GM19467 (cell line): ENCODE results near the gene MED29.
"Not testable (repeated sequence)": the region's sequence is repeated elsewhere in the genome, so short reads cannot be mapped to it uniquely, and the experiment has no call there.

Experiments used
- ATAC-seq: cut with Tn5 transposase; IDR thresholded peaks from one replicate; pipeline ENCODE4 v1.9.1; 2021; ENCODE audit warnings: mild to moderate bottlenecking, moderate library complexity; ENCODE audit not compliant: unreplicated experiment

Gene MED29

DNA sequence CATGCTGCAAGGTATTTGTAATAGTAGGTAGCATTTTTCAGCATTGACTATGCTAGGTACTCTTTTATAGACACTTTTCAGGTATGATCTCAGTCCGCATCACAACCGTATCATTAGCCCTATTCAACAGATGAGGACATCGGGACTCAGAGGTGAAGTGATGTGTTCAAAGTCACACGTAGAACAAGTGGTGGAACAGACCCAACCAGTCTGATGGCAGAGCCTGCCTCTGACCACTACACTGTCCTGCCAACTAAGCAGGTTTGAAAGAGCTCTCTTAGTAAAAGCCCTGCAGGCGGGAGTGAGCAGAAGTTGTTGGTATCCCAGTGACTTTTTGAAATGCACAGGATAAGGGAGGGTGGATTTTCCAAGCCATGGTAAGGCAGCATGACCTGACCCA is 20.4 kb upstream of the MED29 start:
- no peak for ATAC-seq

GRCh38 chr19:39372047-39372802 is 19.0 kb upstream of the MED29 start:
- ATAC-seq: no peak

DNA sequence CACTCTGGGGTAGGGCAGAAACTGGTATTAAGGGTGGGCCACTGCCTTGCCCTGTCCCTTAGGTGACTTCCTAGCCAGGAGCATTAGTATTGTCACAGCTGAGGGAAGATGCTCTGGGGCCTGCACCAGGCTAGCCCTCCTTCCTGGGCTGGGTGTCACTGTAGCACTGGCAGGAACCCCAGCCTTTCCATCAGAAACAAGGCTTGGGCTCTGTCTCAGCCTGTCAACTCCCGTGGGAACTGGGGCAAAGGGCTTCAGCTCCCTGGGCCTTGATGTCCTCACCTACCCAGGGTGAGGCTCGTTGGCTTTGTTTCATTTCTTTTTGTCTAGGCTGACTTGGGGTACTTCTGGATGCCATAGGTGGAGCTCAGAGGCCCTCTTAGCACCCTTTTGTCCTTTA is 18.2 kb upstream of the MED29 start:
- ATAC-seq: no peak

DNA sequence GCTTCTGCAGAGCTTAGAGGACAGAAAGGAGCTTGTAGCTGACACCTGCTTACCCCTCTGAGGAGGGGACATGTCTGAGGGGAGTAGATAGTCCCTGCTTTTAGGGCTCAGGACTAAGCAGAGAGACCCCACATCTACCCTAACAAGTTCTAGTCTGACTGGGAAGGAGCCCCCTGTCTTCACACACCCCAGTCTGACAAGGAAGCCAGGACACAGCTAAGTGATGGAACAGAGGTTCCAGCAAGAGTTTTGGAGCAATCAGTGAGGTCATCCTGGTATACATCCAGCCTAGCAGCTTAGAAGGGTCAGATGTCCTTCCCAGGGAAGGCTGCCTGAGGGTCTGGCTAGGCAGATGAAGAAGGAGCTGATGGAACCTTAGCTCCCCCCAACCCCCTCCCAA is 15.2 kb upstream of the MED29 start:
- no peak for ATAC-seq

GRCh38 chr19:39377373-39378362 is 13.5 kb upstream of the MED29 start:
- no peak for ATAC-seq

- ATAC-seq: not testable (repeated sequence)
These were observed 11.8 kb upstream of the MED29 start for GRCh38 chr19:39379366-39379765.

DNA sequence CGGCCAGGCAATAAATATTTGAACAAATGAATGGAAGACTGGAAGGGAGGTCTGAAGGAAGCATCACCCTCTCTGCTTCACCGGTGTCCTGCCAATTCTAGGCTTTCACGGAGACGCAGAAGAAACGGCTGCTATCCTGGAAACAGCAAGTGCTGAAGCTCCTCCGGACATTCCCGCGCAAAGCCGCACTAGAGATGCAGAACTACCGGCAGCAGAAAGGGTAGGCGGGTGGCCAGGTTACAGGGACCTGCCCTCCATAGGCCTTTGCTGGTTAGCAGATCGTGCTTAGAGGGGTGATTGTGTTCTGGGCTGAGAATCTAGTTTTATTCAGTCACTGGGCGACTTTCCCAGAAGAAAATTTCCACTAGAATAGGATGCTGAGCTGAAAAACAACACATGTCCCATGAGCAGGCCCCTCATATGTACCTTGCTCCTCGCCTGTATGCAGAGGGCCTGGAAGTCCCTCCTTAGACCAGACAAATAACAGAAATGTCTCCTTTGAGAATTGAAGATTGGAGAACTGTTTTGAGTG is 11.2 kb upstream of the MED29 start:
- ATAC-seq: no peak

DNA sequence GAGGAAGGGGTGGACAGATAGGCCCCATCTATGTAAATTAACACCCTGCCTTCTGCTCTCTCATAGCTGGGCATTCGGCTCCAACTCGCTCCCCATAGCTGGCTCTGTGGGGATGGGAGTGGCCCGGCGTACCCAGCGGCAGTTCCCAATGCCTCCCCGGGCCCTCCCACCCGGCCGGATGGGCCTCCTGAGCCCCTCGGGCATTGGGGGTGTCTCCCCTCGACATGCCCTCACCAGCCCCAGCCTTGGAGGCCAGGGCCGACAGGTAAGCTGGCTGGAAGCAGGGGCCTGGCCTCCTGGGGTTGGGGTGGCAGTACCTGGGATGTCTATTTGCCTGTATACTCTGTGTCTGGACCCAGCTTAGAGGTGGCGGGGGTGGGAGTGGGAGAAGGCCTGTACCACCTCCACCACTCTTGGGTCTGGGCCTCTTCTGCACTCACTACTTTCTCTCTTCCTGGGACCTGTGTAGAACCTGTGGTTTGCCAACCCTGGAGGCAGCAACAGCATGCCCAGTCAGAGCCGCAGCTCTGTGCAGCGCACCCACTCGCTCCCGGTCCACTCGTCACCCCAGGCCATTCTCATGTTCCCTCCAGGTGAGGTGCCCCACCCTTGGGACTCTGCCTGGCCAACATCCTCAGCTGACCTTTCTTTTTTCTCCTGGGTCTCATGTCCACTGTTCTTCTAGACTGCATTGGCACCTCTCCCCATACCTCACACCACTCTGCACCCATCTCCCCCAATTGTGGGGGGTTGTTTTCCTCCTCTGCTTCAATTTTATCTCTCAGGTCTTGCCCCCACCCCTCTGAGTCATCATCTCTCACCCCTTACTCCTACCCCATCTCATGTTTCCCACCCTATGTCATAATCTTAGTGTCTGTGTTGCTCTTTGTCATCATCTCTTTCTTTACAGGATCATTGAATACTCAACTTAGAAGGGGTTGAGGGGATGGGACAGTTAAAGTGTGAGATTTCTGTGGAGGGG is 10.4 kb upstream of the MED29 start:
- ATAC-seq: no peak

GRCh38 chr19:39381910-39382611 is 9.1 kb upstream of the MED29 start:
- ATAC-seq: no peak

GRCh38 chr19:39382991-39383828 is 8.0 kb upstream of the MED29 start:
- no peak for ATAC-seq

DNA sequence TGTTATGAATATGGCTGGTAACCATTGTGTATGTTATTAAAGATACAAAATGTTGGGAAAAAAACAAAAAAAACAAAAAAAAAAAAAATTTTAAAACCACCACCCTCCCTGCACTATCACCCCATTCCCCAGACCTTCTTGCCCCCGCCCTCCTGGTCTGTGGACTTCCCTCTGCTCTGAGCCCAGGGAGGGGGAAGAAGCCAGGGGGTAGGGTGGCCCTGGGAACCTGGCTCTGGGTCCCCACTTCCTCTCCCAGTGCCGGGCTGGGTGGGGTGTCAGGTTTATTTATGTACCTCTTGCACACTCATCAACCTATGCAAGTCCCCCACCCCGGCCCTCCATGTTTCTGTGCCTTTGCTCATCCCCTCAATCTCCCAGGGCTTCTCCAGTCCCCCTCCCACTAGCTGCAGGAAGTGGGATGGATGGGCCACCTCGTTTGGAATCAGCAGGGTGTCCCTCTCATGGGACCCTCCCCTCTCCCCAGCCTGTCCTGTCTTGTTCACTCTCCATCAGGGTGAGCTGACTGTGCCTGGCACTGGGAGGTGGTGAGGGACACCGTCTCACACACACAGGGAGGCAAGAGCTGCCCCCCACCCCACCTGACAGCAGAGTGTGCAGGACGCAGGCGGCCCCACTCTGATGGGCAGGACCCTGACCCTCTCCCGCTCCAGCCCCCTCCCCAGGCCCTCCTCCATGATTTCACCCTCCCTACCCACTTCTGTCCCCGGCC is 6.2 kb upstream of the MED29 start:
- no peak for ATAC-seq

DNA sequence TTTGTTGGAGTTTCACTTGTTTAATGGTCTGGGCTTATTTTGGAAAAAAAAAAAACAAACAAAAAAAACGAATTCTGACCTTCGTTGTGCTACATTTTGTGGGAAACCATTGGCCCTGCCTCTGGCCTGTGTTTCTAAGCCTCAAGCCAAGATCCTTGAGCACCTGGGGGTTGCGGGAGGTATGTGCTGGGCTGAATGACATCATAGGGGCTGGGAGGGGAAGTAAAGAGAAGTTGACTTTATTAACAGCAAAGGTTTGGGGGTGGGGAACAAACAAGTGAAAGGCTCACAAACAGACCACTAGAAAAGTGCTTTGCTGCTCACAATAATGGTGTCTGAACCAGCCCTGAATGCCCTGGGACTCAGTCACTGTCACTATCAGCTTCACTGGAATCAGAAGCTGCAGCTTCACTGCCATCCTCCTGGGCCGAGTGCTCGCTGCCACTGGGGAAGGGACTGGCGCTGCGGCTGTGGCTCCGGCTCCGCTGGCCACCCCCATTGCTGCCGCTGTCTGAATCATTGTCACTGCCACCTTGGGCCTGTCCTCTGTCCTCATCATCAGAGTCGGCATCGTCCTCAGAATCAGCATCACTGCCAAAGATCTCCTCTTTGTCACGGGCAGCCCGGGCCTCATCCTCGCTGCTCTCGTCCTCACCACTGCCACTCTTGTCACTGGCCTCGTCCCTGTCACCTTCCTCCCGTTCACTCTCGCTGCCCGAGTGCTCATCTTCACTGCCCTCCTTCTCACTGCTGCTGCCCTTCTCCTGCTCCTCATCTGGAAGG is 5.4 kb upstream of the MED29 start:
- ATAC-seq: no peak

DNA sequence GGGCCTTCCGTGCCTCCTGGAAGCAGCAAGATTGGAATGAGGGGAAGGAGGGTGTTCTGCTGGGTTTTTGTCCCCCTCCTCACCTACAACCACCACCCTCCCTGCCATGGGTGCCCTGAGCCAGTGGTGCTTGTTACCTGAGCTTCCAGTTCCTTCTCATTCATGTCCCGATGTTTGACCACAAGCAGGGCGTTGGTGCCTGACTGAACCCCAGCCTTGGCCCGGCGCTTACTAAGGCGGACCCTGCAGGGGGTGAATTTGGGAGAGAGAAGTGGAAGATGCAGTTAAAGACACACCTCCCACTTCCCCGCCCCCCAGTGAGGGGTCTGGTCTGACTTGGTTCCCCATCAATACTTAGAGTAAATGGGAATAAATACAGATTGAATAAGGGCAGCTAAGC is 4.6 kb upstream of the MED29 start:
- no peak for ATAC-seq

- no peak for ATAC-seq
These were observed 2.5 kb upstream of the MED29 start for GRCh38 chr19:39388657-39389056.

- ATAC-seq: no peak
These were observed 1.4 kb upstream of the MED29 start for GRCh38 chr19:39389631-39390414.

DNA sequence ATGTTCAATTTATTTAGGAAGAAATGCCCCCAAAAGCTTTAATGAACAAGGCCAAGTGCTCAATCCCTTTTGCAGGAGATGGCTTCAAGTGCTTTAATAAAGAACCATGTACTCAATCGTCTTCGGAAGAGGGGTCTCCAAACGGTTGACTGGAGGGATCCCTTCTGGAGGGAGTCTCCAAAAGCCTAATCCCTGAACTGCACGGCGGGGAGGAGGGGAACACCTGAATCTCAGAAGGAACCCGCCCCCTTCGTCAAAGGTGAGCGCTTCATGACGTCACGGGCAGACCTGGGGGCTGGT is 777 bp upstream of the MED29 start:
- ATAC-seq: no peak
